IPS-NIHi7 (cell line): ENCODE measurements around the gene OPCML.

Source experiments
- DNase-seq: peaks from one replicate; pipeline ENCODE4 v3.0.0; 2012; ENCODE audit warnings: mixed read lengths; ENCODE audit errors: extremely low spot score

The OPCML gene

DNA sequence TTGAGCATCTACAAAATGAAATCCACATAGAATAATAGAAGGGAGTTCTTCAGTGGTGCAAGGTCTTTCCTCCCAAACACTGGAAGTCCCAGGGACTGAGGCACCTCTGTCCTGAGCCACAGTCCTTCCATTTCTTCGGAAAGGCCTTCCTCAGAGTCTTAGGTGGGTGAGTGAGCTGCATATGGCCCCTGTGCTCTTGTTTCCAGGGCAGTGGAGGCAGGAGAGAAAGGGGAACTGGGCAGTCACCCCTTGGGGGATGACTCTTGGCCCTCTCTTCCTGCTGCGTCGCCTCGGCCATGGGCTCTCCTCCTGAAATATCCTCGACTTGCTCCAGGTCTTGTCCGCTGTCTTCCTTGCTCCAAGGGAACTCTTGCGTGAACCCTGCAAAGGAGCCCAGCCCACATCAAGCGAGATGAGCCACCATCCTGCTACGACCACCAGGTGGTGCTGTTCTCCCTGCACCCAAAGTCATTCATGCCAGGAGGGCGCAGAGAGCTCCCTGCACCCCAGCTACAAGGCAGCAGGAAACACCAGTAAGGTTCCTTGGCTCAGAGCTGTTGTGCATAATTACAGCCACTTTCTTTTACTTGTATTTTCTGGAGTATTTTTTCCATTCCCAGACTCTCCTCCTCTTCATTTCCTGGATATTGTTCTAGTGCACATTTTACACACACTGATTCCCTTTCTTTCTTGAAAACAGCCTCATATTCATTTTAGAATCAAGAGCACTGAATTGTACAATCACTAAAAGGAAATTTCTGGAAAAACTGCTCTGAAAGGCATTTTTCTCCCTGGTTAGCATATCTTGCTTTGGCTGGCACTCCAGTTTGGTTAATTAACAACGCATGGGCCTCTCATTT, 397.8 kb downstream of the OPCML start:
- peak; percentile 90 for DNase-seq

DNA sequence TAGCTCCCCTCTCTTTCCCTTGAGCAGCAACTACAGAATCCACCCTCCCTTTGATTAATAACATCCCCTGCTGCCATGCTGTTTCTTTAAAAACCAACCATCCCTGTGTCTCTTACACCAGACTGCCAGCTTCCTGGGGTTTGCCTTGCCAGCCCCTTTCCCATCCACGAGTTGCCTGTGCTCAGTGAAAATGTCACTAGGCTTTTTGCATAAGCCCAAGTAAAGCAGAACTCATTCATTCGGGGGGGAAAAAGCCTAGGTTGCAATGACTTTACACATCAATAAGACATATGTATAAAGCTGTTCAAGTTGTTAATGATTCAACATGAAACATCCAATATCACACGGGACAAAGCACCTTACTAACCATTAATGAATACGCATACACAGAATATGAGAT, 398.7 kb downstream of the OPCML start:
- no peak for DNase-seq

DNA sequence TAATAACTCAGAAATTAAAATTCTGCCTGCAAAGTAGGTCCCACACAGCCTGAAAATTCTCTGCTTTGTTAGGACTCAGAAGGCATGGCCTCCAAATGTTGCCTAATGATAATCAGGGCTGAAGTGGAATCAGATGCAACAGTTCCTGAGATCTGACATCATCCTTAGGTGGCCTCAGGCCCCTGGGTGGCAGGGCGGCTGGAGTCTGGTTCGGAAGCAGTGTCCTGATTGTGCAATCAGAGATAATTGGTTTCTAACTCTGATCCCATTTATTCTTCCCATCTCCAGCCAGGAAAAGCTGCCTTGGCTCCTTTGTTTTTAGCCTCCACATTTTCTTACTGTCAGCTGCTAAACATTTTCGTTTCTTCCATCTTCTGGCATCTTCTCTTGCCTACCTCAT, 399.3 kb downstream of the OPCML start:
- no peak for DNase-seq

DNA sequence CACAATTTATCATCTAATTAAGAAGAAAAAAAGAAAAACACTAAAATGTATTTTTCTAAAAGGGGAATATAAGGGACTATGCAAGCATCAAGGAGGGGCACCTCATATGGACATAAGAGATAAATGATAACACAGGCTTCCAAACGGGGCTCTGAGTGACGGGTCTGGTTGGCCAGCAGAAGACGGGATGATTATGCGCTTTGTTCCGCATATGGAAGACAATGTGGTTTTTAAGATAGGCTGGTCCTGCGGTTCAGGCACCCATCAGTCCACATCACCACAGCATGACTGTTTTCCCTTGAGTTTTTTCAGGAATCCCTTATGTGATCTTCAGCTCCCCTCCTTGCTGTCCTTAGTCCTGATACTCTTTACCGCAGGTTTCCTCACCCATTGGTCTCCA, 404.6 kb downstream of the OPCML start:
- no peak for DNase-seq

DNA sequence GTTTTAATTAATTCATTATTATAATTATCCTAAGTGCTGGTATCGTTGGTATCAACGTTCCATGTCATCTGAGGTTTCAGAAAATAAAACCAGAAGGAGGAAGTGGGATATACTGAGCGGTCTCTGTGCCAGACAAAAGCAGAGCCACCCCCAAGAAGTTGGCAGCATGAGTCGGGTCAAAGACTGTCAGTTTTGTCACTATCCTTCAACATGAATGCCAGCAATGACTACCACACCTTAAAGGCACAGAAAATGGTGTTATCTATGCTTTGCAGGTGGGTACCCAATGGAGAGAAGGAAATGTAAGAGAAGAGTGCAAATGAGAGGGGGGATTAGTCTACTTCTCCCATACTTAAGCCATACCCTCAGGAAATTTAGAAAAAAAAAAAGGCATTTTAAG, 408.5 kb downstream of the OPCML start:
- DNase-seq, result no peak

DNA sequence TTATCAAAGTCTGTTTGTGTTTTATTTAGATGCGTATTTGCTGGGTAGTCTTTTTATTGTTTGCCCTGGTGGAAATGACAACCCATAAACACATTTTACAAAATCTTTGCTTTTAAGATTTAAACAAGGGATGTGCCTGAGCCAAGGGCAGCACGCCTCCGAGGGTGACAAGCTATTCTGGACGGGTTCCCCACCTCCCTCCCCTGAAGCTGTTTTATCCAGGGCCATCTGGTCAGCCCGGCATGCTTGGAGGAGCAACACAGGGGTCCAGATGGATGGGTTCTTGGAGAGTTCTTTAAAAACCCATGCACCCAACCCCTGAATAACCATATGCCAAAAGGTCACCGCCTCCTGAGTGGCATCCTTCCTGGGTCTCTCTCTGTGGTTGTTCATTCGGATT, 408.9 kb downstream of the OPCML start:
- no peak for DNase-seq

DNA sequence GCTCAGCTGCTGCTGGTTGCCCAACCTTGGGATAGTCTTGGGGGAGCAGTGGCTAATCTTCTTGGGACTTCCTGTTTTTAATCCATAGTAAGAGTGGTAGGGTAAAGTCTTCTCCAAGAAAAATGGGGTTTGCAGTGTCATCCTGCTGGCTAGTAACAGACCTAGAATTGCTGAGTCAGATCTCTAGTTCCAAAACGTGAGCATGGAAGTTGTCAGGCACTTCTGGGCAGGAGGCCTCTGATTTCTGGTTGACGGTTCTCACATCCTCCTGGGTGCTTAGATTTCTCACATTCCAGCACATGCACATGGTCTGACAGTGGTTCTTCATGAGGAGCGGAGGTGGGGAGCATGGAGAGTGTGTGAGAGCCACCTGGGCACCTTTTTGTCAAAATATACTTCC, 410.0 kb downstream of the OPCML start:
- no peak for DNase-seq

DNA sequence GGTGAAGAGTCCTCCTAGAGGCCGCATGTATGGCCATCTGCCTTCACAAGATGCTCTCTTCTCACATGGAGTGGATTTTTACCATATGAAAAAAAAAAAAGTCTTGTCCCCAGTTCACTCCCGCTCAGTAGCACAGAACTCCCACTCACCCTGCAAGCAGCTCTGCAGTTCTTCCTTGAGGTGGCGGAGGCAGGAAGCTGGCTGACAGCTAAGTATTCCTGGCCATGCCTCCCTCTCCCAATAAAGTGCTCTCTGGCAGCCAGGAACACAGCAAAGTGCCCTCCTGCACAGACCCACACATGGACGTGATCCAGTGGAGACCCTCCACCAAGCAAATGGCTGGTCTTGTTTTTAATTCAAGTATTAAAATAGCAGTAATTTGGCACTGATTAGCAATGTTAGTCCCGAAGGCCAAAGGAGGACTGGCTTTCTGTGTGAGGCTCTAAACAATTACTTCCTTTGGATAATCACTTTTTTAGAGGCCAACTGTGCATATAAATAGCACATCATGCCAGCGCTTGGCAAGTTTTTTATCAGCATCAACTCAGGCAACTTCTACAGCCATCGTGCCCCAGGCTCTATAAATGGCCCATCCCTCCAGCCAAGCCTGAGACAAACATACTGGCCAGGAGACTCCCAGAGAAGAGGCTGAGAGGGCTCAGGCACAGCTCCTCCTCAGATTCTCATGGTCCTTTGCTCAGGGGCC, 413.6 kb downstream of the OPCML start:
- DNase-seq, result no peak

DNA sequence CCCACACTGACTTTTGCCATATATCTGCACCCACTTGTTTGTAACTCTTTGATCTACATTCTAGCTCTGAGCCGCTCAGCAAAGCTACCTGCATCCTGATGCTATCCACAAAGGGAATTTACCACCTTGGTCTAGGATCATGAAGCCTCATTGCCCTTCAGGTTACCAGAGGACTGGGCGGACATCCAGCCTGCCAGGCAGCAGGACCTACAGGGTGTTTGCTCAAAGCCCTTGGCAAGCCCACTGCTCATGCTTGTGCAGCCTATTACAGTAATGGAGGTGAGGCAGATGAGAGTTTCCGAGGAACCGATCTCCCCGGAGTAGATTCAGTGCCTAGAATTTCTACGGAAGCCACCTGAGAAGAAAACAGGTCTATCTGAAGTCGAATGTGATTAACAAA, 417.2 kb downstream of the OPCML start:
- no peak for DNase-seq

DNA sequence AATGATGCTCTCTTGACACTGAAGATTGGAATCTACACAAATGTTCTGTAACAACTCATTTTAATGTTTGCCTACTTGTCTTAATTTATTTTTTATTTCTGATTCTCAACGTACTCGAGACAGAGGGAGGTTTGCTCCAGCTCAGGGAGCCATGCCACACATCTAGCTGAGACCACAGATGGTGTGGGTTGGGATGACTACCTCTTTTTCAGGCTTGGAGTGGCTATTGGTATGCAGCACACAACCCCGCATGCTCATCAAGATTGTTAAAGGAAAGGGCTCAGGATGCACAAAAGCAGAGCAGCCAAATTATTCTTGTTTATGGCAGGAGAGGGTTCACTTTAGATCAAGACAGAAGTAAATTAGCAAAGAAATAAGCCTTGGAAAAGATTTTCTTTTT, 424.5 kb downstream of the OPCML start:
- DNase-seq, result no peak

DNA sequence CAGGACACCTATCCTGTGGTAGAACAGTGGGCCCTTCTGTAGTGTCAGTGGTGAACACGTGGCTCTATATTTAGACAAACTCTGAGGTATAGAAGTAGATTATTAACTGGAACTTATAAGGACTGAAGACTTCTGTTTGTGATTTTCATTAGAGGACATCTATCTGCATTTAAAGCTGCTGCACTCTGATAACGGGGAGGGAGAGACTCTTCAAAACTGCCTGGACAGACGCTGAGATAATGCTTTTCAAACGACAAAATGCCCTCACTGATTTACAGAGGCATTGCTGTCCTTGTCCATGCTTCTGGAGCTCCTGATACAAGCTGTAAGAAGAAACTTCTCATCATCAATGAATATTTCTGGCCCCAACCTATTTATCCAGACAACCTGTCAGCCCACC, 425.2 kb downstream of the OPCML start:
- DNase-seq, result no peak

DNA sequence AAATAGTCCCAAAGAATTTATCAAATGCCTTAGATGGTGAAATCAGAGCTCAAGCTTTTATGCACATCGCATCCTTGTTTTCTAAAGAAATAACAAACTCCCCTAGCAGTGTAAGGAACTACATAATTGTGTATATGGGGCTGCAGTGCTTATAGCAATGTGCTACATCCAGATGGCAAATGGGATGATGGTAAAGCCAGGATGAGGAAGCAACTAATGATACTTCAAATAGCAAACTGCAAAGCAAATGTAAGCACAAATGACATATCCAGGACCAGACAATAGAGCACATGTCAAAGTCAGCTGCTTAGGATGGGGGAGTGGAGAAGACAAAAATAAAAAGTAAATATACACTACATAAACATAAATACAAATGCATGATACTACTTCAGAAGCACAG, 425.9 kb downstream of the OPCML start:
- no peak for DNase-seq

DNA sequence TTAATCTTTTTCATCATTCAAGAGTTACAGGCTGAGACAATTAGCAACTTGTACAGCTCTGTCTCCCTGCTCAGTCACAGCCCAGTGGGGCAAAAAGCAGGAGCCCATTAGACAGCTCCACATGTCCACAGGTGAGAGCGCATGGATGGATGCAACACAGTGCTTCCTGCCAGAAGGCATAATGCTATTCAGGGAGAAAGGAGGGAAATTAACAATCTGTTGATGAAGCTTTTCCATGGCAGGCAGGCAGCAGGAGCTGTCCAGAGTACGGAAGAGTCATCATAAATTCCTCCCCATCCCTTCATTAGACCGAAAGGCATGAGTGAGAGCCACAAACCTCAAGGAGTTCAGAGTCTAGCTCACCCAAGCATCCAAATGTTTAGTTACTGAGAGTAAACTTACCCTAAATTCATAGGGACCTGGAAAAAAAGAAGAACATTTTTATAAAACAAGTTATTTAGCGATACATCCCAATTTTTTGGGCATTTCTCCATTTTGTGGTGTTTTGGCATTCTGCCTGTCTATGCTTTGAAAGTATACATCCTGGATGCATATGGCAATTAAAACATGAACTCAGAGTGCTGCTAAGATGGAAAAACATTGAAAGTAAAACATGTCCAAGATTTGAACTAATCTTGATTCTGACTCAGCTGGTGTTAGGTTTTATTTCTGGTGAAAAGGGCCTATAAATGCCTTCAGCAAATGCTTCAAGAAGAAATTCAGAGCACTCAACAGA, 428.1 kb downstream of the OPCML start:
- DNase-seq, result no peak

DNA sequence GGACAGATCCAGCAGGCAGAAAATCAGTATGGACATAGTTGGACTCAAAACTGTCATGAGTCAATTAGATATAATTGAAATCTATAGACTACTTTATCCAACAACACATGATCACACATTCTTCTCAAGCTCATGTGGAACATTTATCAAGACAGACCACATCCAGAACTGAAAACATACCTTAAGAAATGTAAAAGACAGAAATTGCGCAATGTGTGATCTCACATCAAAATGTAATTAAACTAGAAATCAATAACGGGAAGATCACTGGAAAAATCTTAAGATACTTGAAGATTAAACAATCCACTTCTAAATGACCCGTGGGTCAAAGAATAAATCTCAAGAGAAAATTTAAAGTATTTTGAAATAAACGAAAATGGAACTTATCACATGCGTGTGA, 435.3 kb downstream of the OPCML start:
- DNase-seq, result no peak

DNA sequence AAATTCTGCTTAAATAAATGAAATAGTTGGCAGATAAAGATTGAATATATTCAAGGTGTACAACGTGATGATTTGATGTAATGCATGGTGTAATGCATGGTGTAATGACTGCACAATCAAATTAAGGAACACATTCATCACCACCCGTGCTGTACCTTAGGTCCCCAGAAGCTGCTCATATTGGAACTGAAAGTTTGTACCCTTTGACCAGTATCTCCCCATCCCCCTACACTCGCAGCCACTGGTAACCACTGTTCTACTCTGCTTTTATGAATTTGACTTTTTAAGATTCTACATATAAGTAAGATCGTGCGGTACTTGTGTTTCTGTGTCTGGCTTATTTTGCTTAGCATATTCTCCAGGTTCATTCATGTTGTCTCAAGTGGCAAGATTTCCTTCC, 445.8 kb downstream of the OPCML start:
- no peak for DNase-seq

DNA sequence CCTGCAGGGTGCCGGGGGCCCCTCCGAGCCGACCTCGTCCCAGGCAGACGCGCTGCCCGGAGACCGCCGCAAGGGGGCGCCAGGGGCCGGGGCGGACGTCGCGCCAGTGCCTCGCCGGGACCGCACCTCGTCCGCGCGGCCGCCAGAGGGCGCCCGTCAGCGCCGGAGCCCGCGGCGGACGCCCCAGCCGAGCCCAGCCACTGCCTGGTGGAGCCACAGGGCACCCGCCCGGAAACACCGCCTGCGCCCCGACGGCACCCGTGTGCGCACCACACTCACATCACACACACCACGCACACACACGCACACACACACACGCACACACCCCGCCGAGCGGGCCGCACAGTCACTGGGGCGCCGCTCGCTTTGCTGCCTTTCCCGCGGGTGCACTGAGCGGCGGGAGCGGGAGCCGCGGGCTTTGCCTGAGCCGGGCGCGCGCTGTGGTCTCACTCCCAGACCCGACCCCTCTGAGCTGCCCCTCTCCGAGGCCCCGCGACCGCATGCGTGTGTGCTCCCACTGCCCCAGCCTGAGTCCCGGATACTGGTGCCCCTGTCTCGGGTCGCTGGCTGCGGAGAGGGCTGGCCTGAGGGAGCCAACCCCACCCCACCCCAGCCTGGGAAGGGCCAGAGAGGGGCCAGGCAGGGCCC, 449.3 kb downstream of the OPCML start:
- peak; percentile 89 for DNase-seq

DNA sequence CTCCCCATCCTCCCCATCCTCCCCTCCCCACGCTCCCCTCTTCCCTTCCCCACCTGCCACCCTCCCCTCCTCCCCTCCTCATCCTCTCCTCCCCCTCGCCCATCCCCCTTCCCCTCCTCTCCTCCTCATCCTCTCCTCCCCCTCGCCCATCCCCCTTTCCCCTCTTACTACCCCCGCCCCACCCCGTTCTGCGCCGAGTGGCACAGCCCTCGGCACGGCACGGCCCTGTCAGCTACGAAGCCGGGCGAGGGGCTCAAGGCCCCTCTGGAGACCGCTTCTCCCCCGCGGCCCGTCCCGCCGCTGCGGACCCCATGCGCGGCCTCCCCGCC, 449.9 kb downstream of the OPCML start:
- peak; percentile 17 for DNase-seq

DNA sequence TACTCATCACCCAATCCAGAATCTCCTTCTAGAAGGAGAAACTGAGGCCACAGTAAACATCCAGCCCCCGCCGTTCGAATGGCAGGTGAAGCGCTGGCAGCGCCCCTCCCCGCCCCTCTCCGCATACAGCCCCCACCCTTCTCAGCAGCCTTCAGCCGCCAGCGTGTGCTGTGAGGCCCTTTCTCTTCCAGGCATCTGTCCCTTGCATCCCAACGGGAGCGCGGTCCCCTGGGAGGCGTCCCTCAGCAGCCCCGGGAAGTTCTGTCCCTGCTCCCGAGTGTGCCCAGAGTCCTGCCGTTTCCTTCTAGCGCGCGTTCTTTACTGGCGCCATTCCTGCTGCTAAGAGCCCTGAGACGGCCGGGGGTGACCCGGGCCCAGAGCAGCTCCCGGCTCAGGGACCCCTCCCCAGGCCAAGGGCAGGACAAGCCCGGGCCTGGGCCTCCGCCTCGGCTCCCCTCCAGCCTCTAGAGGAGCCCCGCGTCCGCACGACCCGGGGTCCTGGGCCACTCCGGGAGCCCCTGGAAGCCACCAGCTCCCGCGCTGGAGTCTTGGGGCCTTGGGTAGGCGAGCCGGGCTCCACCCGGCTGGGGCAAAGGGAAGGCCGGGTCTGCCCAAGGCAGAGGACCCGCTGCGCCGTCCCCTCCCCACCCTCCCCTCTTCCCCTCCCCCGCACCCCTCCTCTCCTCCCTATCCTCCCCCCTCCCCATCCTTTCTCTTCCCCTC, 450.4 kb downstream of the OPCML start:
- no peak for DNase-seq

DNA sequence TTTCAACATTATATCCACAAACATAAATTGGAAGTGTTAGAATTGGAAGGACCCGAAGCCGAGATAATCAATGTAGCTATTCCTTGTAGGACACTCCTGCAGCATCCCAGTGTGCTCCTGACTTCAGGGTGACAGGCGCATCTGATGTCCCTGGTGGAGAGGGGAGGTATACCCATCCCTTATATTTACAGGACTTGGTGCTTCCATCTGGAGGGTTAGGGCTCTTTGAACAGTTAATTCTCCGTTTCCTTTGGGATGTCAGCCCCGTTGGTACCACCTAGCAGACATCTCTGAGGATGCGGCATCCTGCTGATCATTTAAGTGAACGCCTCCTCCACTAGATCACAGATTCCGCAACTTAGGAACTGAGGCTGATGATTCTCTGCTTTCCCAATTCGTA, 451.3 kb downstream of the OPCML start:
- DNase-seq, result peak; percentile 35

DNA sequence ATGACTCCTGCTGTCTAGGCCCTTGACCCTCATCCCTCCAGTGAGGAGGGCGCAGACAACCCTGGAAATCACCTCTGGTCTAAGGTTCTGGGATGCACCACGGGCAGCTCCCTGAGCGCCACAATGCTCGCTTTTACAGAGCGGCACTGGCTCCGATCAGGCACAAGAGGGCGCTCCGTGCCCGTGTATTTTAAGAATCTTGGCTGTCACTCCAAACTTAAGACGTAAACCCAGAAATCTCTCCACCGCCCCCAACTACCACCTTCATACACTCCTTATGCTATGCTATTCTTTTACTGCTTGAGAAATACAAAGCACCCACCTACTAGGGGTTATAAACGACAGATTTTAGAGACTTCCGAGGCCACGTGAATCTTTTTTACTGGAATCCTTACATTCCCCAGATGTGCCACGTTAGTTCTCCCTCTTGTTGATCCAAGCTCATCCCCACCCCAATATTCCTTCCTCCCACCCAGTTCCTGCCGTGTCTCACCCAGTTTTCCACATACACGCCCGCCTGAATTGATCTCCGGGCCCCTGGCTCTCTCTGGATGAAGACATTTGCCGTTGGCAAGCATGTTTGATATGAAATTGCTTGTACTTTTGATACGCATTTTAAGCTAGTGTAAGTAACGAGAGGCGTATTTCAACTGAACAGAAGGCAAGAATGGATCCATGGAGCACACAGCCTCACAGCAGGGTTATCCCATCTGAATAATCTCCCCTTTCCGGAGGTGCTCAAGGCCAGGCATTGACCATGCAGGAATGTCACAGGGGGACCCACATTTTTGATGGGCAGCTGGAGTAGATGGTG, 453.5 kb downstream of the OPCML start:
- peak; percentile 72 for DNase-seq

DNA sequence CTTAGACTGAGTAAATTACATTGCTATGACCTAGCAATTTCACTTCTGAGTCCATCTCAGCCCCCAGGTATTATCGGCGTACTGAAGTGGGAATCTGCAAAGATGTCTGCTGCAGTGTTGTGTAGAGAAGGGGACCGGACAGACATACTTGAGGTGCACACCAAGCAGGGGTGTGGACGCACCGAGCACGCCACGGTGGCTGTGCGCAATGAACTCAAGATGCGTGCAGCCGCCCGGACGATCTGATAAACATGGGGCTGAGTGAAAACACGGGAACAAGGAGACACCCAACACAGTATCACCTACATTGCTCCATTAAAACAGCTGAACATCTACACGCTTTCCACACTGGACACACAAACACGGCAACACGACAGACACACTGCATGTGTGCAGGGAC, 454.3 kb downstream of the OPCML start:
- DNase-seq, result no peak
